ENCODE measurements around the gene IGF1R.
"Not testable (repeated sequence)": the region's sequence is repeated elsewhere in the genome, so short reads cannot be mapped to it uniquely, and the experiment has no call there.

IGF1R gene

DNA sequence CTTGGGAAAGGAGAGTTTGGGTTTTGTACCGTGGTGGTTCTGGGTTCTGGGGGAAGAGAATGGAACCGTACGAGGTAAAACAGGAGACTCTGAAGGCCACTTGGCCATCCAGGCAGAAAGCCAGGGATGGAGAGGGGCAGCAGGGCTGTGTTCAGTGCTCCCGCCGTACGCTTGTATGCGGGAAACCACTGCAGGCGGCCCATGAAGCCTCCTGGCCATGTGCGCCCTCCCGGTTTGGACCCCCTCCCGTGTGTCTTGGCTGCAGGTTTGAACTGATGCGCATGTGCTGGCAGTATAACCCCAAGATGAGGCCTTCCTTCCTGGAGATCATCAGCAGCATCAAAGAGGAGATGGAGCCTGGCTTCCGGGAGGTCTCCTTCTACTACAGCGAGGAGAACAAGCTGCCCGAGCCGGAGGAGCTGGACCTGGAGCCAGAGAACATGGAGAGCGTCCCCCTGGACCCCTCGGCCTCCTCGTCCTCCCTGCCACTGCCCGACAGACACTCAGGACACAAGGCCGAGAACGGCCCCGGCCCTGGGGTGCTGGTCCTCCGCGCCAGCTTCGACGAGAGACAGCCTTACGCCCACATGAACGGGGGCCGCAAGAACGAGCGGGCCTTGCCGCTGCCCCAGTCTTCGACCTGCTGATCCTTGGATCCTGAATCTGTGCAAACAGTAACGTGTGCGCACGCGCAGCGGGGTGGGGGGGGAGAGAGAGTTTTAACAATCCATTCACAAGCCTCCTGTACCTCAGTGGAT, 308.6 kb downstream of the IGF1R start:
- Histone ChIP-seq H3K9me3 (ENCODE audit: control insufficient read depth, low read length) (no peaks in the 10 kb centered on the region), H3K4me3 (ENCODE audit: insufficient read depth, low read depth, low read length, poor library complexity, severe bottlenecking) (no peak overlapping the region), H3K27ac (ENCODE audit: insufficient read depth, low read length, poor library complexity, severe bottlenecking) (no peak overlapping the region), H3K36me3 (ENCODE audit: control insufficient read depth, insufficient read depth, low read length) (peaks cover 9% of the 10 kb centered on the region), H3K27me3 (replicated peaks; ENCODE audit: control insufficient read depth, insufficient read depth, low read length, poor library complexity, severe bottlenecking) (no peaks in the 10 kb centered on the region), H3K4me1 (ENCODE audit: control insufficient read depth, insufficient read depth, low read length, poor library complexity, severe bottlenecking) (no peaks in the 10 kb centered on the region)
- DNase-seq: no peak

- Histone ChIP-seq H3K27ac (ENCODE audit: insufficient read depth, low read length, poor library complexity, severe bottlenecking) (no peak overlapping the region), H3K4me3 (ENCODE audit: insufficient read depth, low read depth, low read length, poor library complexity, severe bottlenecking) (no peak overlapping the region), H3K27me3 (replicated peaks; ENCODE audit: control insufficient read depth, insufficient read depth, low read length, poor library complexity, severe bottlenecking) (no peaks in the 10 kb centered on the region), H3K4me1 (ENCODE audit: control insufficient read depth, insufficient read depth, low read length, poor library complexity, severe bottlenecking) (no peaks in the 10 kb centered on the region), H3K36me3 (ENCODE audit: control insufficient read depth, insufficient read depth, low read length) (peaks cover 9% of the 10 kb centered on the region), H3K9me3 (ENCODE audit: control insufficient read depth, low read length) (no peaks in the 10 kb centered on the region)
- DNase-seq: no peak
Observed at GRCh38 chr15:98957655-98958054, 309.3 kb downstream of the IGF1R start.

- Histone ChIP-seq H3K36me3 (ENCODE audit: control insufficient read depth, insufficient read depth, low read length) (peaks cover 9% of the 10 kb centered on the region), H3K4me3 (ENCODE audit: insufficient read depth, low read depth, low read length, poor library complexity, severe bottlenecking) (no peak overlapping the region), H3K27me3 (replicated peaks; ENCODE audit: control insufficient read depth, insufficient read depth, low read length, poor library complexity, severe bottlenecking) (no peaks in the 10 kb centered on the region), H3K9me3 (ENCODE audit: control insufficient read depth, low read length) (no peaks in the 10 kb centered on the region), H3K4me1 (ENCODE audit: control insufficient read depth, insufficient read depth, low read length, poor library complexity, severe bottlenecking) (no peaks in the 10 kb centered on the region), H3K27ac (ENCODE audit: insufficient read depth, low read length, poor library complexity, severe bottlenecking) (no peak overlapping the region)
- no peak for DNase-seq
Observed at GRCh38 chr15:98958076-98958475, 309.7 kb downstream of the IGF1R start.

GRCh38 chr15:98958918-98959639, 310.7 kb downstream of the IGF1R start:
- no peak overlapping the region for H3K27ac ChIP-seq (ENCODE audit: insufficient read depth, low read length, poor library complexity, severe bottlenecking)
- H3K4me3 ChIP-seq (ENCODE audit: insufficient read depth, low read depth, low read length, poor library complexity, severe bottlenecking): no peak overlapping the region
- H3K36me3 ChIP-seq (ENCODE audit: control insufficient read depth, insufficient read depth, low read length): peaks cover 9% of the 10 kb centered on the region
- H3K9me3 ChIP-seq (ENCODE audit: control insufficient read depth, low read length): no peaks in the 10 kb centered on the region
- H3K4me1 ChIP-seq (ENCODE audit: control insufficient read depth, insufficient read depth, low read length, poor library complexity, severe bottlenecking): no peaks in the 10 kb centered on the region
- DNase-seq: no peak
- no peaks in the 10 kb centered on the region for H3K27me3 ChIP-seq (replicated peaks; ENCODE audit: control insufficient read depth, insufficient read depth, low read length, poor library complexity, severe bottlenecking)

DNA sequence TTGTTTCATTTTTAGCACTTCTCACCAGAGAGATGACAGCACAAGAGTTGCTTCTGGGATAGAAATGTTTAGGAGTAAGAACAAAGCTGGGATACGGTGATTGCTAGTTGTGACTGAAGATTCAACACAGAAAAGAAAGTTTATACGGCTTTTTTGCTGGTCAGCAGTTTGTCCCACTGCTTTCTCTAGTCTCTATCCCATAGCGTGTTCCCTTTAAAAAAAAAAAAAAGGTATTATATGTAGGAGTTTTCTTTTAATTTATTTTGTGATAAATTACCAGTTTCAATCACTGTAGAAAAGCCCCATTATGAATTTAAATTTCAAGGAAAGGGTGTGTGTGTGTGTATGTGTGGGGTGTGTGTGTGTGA, 311.3 kb downstream of the IGF1R start:
- Histone ChIP-seq H3K27me3 (replicated peaks; ENCODE audit: control insufficient read depth, insufficient read depth, low read length, poor library complexity, severe bottlenecking) (no peaks in the 10 kb centered on the region), H3K9me3 (ENCODE audit: control insufficient read depth, low read length) (no peaks in the 10 kb centered on the region), H3K36me3 (ENCODE audit: control insufficient read depth, insufficient read depth, low read length) (peaks cover 9% of the 10 kb centered on the region), H3K4me3 (ENCODE audit: insufficient read depth, low read depth, low read length, poor library complexity, severe bottlenecking) (no peak overlapping the region), H3K27ac (ENCODE audit: insufficient read depth, low read length, poor library complexity, severe bottlenecking) (no peak overlapping the region), H3K4me1 (ENCODE audit: control insufficient read depth, insufficient read depth, low read length, poor library complexity, severe bottlenecking) (no peaks in the 10 kb centered on the region)
- no peak for DNase-seq

DNA sequence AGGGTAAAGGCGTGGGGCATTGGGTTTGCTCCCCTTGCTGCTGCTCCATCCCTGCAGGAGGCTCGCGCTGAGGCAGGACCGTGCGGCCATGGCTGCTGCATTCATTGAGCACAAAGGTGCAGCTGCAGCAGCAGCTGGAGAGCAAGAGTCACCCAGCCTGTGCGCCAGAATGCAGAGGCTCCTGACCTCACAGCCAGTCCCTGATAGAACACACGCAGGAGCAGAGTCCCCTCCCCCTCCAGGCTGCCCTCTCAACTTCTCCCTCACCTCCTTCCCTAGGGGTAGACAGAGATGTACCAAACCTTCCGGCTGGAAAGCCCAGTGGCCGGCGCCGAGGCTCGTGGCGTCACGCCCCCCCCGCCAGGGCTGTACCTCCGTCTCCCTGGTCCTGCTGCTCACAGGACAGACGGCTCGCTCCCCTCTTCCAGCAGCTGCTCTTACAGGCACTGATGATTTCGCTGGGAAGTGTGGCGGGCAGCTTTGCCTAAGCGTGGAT, 312.3 kb downstream of the IGF1R start:
- no peaks in the 10 kb centered on the region for H3K27me3 ChIP-seq (replicated peaks; ENCODE audit: control insufficient read depth, insufficient read depth, low read length, poor library complexity, severe bottlenecking)
- H3K9me3 ChIP-seq (ENCODE audit: control insufficient read depth, low read length): no peaks in the 10 kb centered on the region
- DNase-seq: no peak
- H3K4me1 ChIP-seq (ENCODE audit: control insufficient read depth, insufficient read depth, low read length, poor library complexity, severe bottlenecking): no peaks in the 10 kb centered on the region
- H3K4me3 ChIP-seq (ENCODE audit: insufficient read depth, low read depth, low read length, poor library complexity, severe bottlenecking): no peak overlapping the region
- no peak overlapping the region for H3K27ac ChIP-seq (ENCODE audit: insufficient read depth, low read length, poor library complexity, severe bottlenecking)
- H3K36me3 ChIP-seq (ENCODE audit: control insufficient read depth, insufficient read depth, low read length): peaks cover 9% of the 10 kb centered on the region

- H3K36me3 ChIP-seq (ENCODE audit: control insufficient read depth, insufficient read depth, low read length): peaks cover 4% of the 10 kb centered on the region
- no peaks in the 10 kb centered on the region for H3K9me3 ChIP-seq (ENCODE audit: control insufficient read depth, low read length)
- no peak overlapping the region for H3K4me3 ChIP-seq (ENCODE audit: insufficient read depth, low read depth, low read length, poor library complexity, severe bottlenecking)
- no peaks in the 10 kb centered on the region for H3K4me1 ChIP-seq (ENCODE audit: control insufficient read depth, insufficient read depth, low read length, poor library complexity, severe bottlenecking)
- H3K27ac ChIP-seq (ENCODE audit: insufficient read depth, low read length, poor library complexity, severe bottlenecking): no peak overlapping the region
- no peak for DNase-seq
- H3K27me3 ChIP-seq (replicated peaks; ENCODE audit: control insufficient read depth, insufficient read depth, low read length, poor library complexity, severe bottlenecking): no peaks in the 10 kb centered on the region
Observed at GRCh38 chr15:98963444-98963843, 315.1 kb downstream of the IGF1R start.

DNA sequence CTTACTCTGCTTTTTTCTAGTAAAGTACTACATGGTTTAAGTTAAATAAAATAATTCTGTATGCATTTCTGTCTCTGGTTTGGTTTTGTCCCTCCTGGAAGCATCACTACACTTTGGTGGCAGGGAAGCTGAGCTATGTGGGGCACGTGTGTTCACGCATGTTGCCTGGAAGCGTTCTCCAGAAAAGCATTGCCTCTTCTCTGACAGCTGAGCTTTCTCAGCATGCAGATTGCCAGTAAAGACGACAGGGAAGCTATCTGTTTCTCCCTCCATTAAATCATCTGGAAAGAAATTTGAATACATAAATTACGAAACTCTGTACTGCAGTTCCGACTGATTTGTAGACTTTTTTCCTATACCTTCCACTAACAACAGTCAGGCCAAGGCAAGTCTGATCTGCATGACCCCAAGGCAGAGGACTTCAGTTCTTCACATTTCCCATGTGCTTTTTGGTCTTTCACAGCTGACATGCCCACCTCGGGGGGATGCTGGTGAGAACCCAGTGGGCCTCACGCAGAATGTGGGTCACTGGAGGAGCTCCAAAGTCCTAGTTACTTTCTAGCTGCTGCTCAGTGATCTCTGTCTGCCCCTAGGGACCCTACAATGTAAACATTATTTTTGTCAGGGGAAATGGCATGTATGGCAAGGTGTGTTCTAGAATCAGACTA, 316.3 kb downstream of the IGF1R start:
- no peak for DNase-seq
- H3K9me3 ChIP-seq (ENCODE audit: control insufficient read depth, low read length): no peaks in the 10 kb centered on the region
- H3K4me1 ChIP-seq (ENCODE audit: control insufficient read depth, insufficient read depth, low read length, poor library complexity, severe bottlenecking): no peaks in the 10 kb centered on the region
- H3K36me3 ChIP-seq (ENCODE audit: control insufficient read depth, insufficient read depth, low read length): peaks cover 4% of the 10 kb centered on the region
- H3K4me3 ChIP-seq (ENCODE audit: insufficient read depth, low read depth, low read length, poor library complexity, severe bottlenecking): no peak overlapping the region
- no peaks in the 10 kb centered on the region for H3K27me3 ChIP-seq (replicated peaks; ENCODE audit: control insufficient read depth, insufficient read depth, low read length, poor library complexity, severe bottlenecking)
- no peak overlapping the region for H3K27ac ChIP-seq (ENCODE audit: insufficient read depth, low read length, poor library complexity, severe bottlenecking)

DNA sequence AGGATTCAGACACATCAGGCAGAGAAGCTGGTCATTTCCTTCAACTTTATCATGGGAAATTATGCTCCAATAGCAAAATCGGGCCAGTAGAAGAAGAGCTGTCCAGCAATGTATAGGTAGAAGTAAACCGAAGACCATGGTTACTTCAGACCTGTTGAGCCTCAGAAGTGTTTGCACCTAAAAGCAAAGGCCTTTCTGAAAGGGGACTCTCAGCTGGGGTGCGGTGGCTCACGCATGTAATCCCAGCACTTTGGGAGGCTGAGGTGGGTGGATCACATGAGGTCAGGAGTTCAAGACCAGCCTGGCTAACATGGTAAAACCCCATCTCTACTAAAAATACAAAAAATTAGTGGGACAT, 316.8 kb downstream of the IGF1R start:
- not testable (repeated sequence) for H3K4me1 ChIP-seq (ENCODE audit: control insufficient read depth, insufficient read depth, low read length, poor library complexity, severe bottlenecking); H3K27me3 ChIP-seq (replicated peaks; ENCODE audit: control insufficient read depth, insufficient read depth, low read length, poor library complexity, severe bottlenecking); H3K9me3 ChIP-seq (ENCODE audit: control insufficient read depth, low read length); H3K27ac ChIP-seq (ENCODE audit: insufficient read depth, low read length, poor library complexity, severe bottlenecking); H3K4me3 ChIP-seq (ENCODE audit: insufficient read depth, low read depth, low read length, poor library complexity, severe bottlenecking); H3K36me3 ChIP-seq (ENCODE audit: control insufficient read depth, insufficient read depth, low read length); DNase-seq

- H3K36me3 ChIP-seq (ENCODE audit: control insufficient read depth, insufficient read depth, low read length): no peaks in the 10 kb centered on the region
- no peaks in the 10 kb centered on the region for H3K9me3 ChIP-seq (ENCODE audit: control insufficient read depth, low read length)
- H3K4me3 ChIP-seq (ENCODE audit: insufficient read depth, low read depth, low read length, poor library complexity, severe bottlenecking): no peak overlapping the region
- H3K4me1 ChIP-seq (ENCODE audit: control insufficient read depth, insufficient read depth, low read length, poor library complexity, severe bottlenecking): no peaks in the 10 kb centered on the region
- no peak overlapping the region for H3K27ac ChIP-seq (ENCODE audit: insufficient read depth, low read length, poor library complexity, severe bottlenecking)
- no peaks in the 10 kb centered on the region for H3K27me3 ChIP-seq (replicated peaks; ENCODE audit: control insufficient read depth, insufficient read depth, low read length, poor library complexity, severe bottlenecking)
- DNase-seq: no peak
Observed at GRCh38 chr15:98965597-98965996, 317.3 kb downstream of the IGF1R start.

Measured in effector memory CD4-positive, alpha-beta T cell (primary cell).